AG04449 (cell line): ENCODE results near the gene MOBP.
"Not testable (repeated sequence)": the region's sequence is repeated elsewhere in the genome, so short reads cannot be mapped to it uniquely, and the experiment has no call there.

Experiments
- CTCF ChIA-PET: fragments of 350-600 bp; formaldehyde crosslinking; extraction: SDS; loops from one replicate; lab custom pipeline; 2021; ENCODE audit warnings: antibody characterized with exemption; lab: Yijun Ruan, JAX
- POLR2A ChIA-PET: fragments of 400-600, 350-600 bp; formaldehyde crosslinking; extraction: SDS; loops from one replicate; lab custom pipeline; 2020; ENCODE audit warnings: antibody characterized with exemption, inconsistent platforms; lab: Yijun Ruan, JAX
- DNase-seq: peaks from one replicate; pipeline ENCODE4 v3.0.0-alpha.2; 2010; ENCODE audit warnings: low read depth, low spot score
- H3K4me3 ChIP-seq: 2 replicates; pipeline ENCODE4 v1.5.1; 2011; ENCODE audit warnings: low read depth, mild to moderate bottlenecking, control low read depth, low read length
- CTCF ChIP-seq: IDR thresholded peaks from one replicate; pipeline ENCODE4 v1.5.1; 2011; ENCODE audit warnings: mild to moderate bottlenecking, moderate library complexity, low read length, control low read depth, inconsistent platforms; ENCODE audit not compliant: insufficient read depth; ENCODE audit errors: missing control alignments

MOBP gene

DNA sequence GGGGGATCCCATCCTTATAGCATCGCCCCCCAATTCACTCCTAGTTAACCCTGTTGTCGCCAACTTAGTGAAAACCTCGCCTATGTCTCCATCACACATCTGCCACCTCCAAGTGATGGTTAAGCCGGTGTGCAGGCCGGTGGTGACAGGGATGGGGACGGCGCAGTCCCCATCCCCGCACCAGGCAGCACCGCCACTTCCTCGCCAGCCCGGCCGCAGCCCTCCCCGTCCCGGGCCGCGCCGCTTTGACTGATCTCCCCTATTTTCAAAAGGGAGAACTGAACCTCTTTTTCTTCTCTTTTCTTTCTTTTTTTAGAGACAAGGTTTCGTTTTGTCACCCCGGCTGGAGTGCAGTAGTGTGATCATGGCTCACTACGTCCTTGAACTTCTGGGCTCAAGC lies 11.3 kb upstream of the MOBP start:
- DNase-seq = no peak
- H3K4me3 ChIP-seq = no peak overlapping the region
- TF ChIP-seq CTCF = no peak
- ChIA-PET POLR2A (no interaction called here), CTCF (interaction anchor here (6.7 kb wide), 1 partner anchor 8 kb away, joined by 42 read pairs; no protein-coding TSS in a partner anchor)

- POLR2A ChIA-PET = no interaction called here
- no peak for TF ChIP-seq CTCF
- H3K4me3 ChIP-seq = no peak overlapping the region
- CTCF ChIA-PET = interaction anchor here (6.7 kb wide), 1 partner anchor 10 kb away, joined by 42 read pairs; no protein-coding TSS in a partner anchor
- DNase-seq = no peak
Measured at GRCh38 chr3:39457361-39457760, 10.1 kb upstream of the MOBP start.

- DNase-seq, H3K4me3 ChIP-seq, POLR2A ChIA-PET: not testable (repeated sequence)
- CTCF ChIA-PET = interaction anchor here (6.7 kb wide), 1 partner anchor 11 kb away, joined by 42 read pairs; no protein-coding TSS in a partner anchor
Measured at GRCh38 chr3:39458579-39458978, 8.9 kb upstream of the MOBP start.

GRCh38 chr3:39460677-39461076 lies 6.8 kb upstream of the MOBP start:
- TF ChIP-seq CTCF = no peak
- POLR2A ChIA-PET = no interaction called here
- no peak overlapping the region for H3K4me3 ChIP-seq
- no peak for DNase-seq
- CTCF ChIA-PET = interaction anchor here (6.7 kb wide), 1 partner anchor 13 kb away, joined by 42 read pairs; no protein-coding TSS in a partner anchor

GRCh38 chr3:39463269-39463668 lies 4.2 kb upstream of the MOBP start:
- CTCF ChIA-PET = no interaction called here
- TF ChIP-seq CTCF = no peak
- H3K4me3 ChIP-seq = no peak overlapping the region
- POLR2A ChIA-PET = no interaction called here
- no peak for DNase-seq

GRCh38 chr3:39466988-39467387 lies 492 bp upstream of the MOBP start:
- no peak overlapping the region for H3K4me3 ChIP-seq
- TF ChIP-seq CTCF = no peak
- no peak for DNase-seq
- ChIA-PET CTCF (interaction anchor here (1.4 kb wide), 1 partner anchor 19 kb away, joined by 4 read pairs; no protein-coding TSS in a partner anchor), POLR2A (no interaction called here)

DNA sequence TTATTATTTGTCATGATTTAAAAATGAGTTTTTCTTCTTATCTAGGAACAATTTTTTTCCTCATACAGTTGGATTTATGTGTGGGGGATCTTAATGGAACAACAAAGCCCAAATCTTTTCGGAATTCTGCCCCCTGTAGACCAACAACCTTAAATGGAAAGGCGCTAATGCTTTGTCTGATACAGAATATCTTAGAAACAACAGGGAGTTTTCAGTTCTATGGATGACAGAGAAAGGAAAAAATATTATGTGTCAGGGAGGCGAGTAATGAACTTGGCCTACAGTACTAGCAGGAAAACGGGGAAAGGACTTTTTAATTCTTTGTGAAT lies 592 bp downstream of the MOBP start:
- no peak for TF ChIP-seq CTCF
- no peak overlapping the region for H3K4me3 ChIP-seq
- ChIA-PET POLR2A (no interaction called here), CTCF (no interaction called here)
- DNase-seq = no peak
